Erythroblast (primary cell): ENCODE results near the gene TTC39A.

Experiments used
- DNase-seq, 2 experiments: peaks; one replicate each; lab custom pipeline; 2025; lab: John Stamatoyannopoulos, UW
- GATA1 ChIP-seq: IDR thresholded peaks from 2 replicates; pipeline ENCODE4 v1.6.1; 2011; ENCODE audit warnings: low read depth, mild to moderate bottlenecking, control low read depth, low read length, moderate library complexity
- POLR2A ChIP-seq: IDR thresholded peaks from 2 replicates; pipeline ENCODE4 v1.6.1; 2011; ENCODE audit warnings: mild to moderate bottlenecking, low read length

The TTC39A gene

GRCh38 chr1:51238034-51238403 lies 92.3 kb downstream of the TTC39A start:
- no peak for DNase-seq
- TF ChIP-seq POLR2A = no peak
- TF ChIP-seq GATA1 = no peak

- TF ChIP-seq POLR2A = no peak
- no peak for TF ChIP-seq GATA1
- DNase-seq = peak; percentile 50 to 69
Measured at GRCh38 chr1:51237351-51238033, 92.9 kb downstream of the TTC39A start.
